Lower leg skin (tissue), 4 donors: ENCODE measurements around the gene PLA2G12B. TPM values are rescaled to one million over a fixed set of nuclear protein-coding genes. Genes with fewer than 3 reads are reported as not detected.

ENCODE experiments used
- DNase-seq, 2 donors: peaks; one replicate each; pipeline ENCODE4 v3.0.0-alpha.2; 2019; ENCODE audit warnings: low spot score in 2 of 2
- H3K4me3 ChIP-seq: fragments of 200-600 bp; sonication (generic); 2 replicates; pipeline ENCODE4 v1.5.1; 2017; ENCODE audit warnings: mild to moderate bottlenecking, low read depth; ENCODE audit not compliant: poor library complexity, severe bottlenecking
- CTCF ChIP-seq, 3 donors: fragments of 450-650 bp; IDR thresholded peaks; one replicate each; pipeline ENCODE4 v1.5.1; 2016; ENCODE audit warnings: antibody characterized with exemption in 3 of 3, mild to moderate bottlenecking in 3 of 3, moderate library complexity in 2 of 3
- POLR2A ChIP-seq, 2 donors: fragments of 450-650 bp; IDR thresholded peaks; one replicate each; pipeline ENCODE4 v1.6.1; 2016 to 2017; ENCODE audit warnings: antibody characterized with exemption in 2 of 2, mild to moderate bottlenecking in 1 of 2, moderate library complexity in 1 of 2
- WGBS, 2 donors: methylation state at CpG; one replicate each; pipeline ENCODE4 v1.1.5; 2018; 5-methylcytosine and 5-hydroxymethylcytosine counted together
- intact Hi-C: fragments of 100-400 bp; cut with DNase I; formaldehyde crosslinking; loops from one replicate; pipeline ENCODE4 v1.15.0; 2023; ENCODE audit warnings: low total_unique reads
- total RNA-seq, 4 donors: library from RNA; depleted of rRNA; stranded (reverse); fragments of >200 nt; gene quantifications; one replicate each; pipeline ENCODE4 v1.1.0, GENCODE V29; 2016

Gene PLA2G12B
- total RNA-seq, 4 donors from 2014 or later = not detected

- intact Hi-C loops = loop anchor here (1.0 kb wide), 1 partner anchor 26 kb away; no protein-coding TSS in a partner anchor
- TF ChIP-seq POLR2A (IDR thresholded peaks at IDR 0.05) (no peak), CTCF (IDR thresholded peaks at IDR 0.05) (no peak)
- no peak for DNase-seq
- H3K4me3 ChIP-seq = no peak overlapping the region
- WGBS, 2 donors = 90 to 98% methylated on average over 2 of the region's 2 CpGs
Observed at GRCh38 chr10:72981882-72982529, 27.4 kb upstream of the PLA2G12B start.

GRCh38 chr10:72981028-72981881, 26.6 kb upstream of the PLA2G12B start:
- 89 to 91% methylated on average over 3 to 4 of the region's 4 CpGs for WGBS, 2 donors
- no peak overlapping the region for H3K4me3 ChIP-seq
- no peak for DNase-seq
- intact Hi-C loops = no loop called here
- TF ChIP-seq POLR2A (IDR thresholded peaks at IDR 0.05) (no peak), CTCF (IDR thresholded peaks at IDR 0.05) (no peak)

DNA sequence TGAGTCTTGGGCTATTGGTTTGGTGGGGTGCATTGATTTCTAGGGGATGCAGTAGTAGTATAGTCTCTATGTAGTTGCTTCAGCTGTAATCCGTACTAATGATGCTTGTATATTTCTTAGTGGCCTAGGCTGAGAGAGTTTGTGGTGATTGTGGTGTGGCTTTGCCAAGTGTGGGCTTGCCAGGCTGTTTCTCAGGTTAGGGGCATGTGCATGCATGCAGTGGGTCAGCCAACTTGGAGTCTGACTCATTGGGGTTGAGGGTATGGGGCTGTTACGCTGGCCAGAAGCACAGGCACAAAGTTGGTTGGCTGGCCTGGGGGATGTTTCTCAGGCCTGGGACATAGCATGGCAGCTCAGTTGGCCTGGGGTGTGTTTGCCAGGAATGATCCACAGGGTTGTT, 25.7 kb upstream of the PLA2G12B start:
- DNase-seq = no peak
- no peak overlapping the region for H3K4me3 ChIP-seq
- 91 to 96% methylated on average over 2 of the region's 2 CpGs for WGBS, 2 donors
- no peak for TF ChIP-seq POLR2A (IDR thresholded peaks at IDR 0.05)
- no peak for TF ChIP-seq CTCF (IDR thresholded peaks at IDR 0.05)
- intact Hi-C loops = no loop called here

- H3K4me3 ChIP-seq = no peak overlapping the region
- DNase-seq = no peak
- intact Hi-C loops = no loop called here
- TF ChIP-seq POLR2A (IDR thresholded peaks at IDR 0.05) = no peak
Observed at GRCh38 chr10:72979709-72980108, 25.1 kb upstream of the PLA2G12B start.

GRCh38 chr10:72976886-72977285, 22.3 kb upstream of the PLA2G12B start:
- intact Hi-C loops = no loop called here

More at GRCh38 chr10:72976886-72977285, 22.3 kb upstream of the PLA2G12B start:
- H3K4me3 ChIP-seq = no peak overlapping the region
- TF ChIP-seq POLR2A (IDR thresholded peaks at IDR 0.05) = no peak
- no peak for TF ChIP-seq CTCF (IDR thresholded peaks at IDR 0.05)
- DNase-seq = no peak
- WGBS, 2 donors = 91 to 96% methylated on average over 1 of the region's 1 CpG
